HG03439 (cell line): ENCODE results near the gene NBPF8.
A peak's percentile ranks its signal among the peaks of the same experiment; 100 is the strongest.
"Not testable (repeated sequence)": the region's sequence is repeated elsewhere in the genome, so short reads cannot be mapped to it uniquely, and the experiment has no call there.

Experiments
- ATAC-seq: cut with Tn5 transposase; IDR thresholded peaks from one replicate; pipeline ENCODE4 v1.9.1; 2021; ENCODE audit warnings: mild to moderate bottlenecking, moderate library complexity; ENCODE audit not compliant: unreplicated experiment

Gene NBPF8, protein sequence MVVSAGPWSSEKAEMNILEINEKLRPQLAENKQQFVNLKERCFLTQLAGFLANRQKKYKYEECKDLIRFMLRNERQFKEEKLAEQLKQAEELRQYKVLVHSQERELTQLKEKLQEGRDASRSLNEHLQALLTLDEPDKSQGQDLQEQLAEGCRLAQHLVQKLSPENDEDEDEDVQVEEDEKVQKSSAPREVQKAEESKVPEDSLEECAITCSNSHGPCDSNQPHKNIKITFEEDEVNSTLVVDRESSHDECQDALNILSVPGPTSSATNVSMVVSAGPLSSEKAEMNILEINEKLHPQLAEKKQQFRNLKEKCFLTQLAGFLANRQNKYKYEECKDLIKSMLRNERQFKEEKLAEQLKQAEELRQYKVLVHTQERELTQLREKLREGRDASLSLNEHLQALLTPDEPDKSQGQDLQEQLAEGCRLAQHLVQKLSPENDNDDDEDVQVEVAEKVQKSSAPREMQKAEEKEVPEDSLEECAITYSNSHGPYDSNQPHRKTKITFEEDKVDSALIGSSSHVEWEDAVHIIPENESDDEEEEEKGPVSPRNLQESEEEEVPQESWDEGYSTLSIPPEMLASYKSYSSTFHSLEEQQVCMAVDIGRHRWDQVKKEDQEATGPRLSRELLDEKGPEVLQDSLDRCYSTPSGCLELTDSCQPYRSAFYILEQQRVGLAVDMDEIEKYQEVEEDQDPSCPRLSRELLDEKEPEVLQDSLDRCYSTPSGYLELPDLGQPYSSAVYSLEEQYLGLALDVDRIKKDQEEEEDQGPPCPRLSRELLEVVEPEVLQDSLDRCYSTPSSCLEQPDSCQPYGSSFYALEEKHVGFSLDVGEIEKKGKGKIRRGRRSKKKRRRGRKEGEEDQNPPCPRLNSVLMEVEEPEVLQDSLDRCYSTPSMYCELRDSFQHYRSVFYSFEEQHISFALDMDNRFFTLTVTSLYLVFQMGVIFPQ

DNA sequence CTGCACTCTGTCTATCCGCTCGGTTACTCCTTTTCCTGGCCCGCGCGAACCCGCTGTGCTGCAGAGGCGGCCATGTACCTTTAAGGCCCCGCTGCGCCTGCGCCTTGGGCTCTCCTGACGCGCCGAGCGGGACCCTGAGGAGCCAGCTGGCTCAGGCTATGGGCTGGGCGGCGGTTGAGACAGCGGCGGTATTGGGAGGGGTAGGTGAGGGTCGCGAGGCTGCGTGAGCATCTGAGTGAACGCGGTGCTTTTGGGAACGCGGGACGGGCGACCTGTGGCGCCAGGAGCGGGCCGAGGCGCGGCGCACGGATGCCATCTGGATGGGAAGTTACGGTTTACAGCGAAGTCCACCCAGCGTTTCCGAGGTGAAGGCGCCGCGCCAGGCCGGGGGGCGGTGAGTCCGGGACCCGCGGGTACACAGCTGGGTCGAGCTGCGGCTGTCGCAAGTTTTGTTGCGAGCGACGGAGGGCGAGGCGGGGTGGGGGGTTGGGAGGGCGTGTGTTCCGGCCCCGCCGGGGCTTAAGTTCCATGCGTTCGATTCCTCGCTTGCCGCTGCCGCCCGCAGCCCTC is at the start of gene NBPF8:
NBPF8 (plus strand) TSS at position 125 of the 570 bp plus-strand sequence. CDS start 21,488 bp downstream, outside the sequence.
- ATAC-seq, result peak; percentile 98

DNA sequence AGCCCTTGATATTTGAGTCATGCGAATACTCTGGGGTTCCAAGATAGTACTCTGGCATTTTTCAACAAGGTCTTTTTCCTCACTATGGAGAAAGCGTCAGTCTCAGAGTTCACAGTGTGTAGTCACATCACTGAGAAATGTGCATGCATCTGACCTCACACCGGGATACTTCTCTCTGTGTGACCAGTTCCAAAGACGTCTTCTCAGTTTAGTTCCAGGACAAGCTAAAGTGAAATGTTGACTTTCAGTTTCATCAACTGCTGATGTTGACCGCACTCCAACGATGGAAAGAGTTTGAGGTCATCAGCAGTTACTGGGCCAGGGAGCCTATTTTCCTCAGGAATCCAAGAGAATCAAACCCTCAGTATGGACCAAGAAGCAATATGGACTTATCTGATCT is 47.1 kb upstream of the NBPF8 start:
- not testable (repeated sequence) for ATAC-seq

DNA sequence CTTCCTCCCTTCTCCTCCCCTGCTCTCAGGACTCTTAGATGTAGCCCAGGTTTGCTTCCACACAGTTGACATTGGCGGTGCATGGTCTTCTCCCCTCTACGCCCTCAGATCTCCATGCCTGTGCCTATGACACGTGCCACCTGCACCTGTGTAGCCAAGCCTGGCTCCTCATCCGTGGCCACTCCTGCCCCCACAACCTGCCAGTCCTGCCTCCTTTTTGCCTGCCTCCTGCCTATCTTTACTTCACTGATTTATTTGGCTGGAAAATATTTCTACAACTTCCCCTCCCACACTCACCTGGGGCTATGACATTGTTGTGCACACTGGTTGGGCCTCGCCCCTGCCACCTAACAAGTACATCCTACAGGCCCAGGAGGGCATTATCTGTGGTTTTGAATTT is 28.2 kb upstream of the NBPF8 start:
- ATAC-seq, result not testable (repeated sequence)

DNA sequence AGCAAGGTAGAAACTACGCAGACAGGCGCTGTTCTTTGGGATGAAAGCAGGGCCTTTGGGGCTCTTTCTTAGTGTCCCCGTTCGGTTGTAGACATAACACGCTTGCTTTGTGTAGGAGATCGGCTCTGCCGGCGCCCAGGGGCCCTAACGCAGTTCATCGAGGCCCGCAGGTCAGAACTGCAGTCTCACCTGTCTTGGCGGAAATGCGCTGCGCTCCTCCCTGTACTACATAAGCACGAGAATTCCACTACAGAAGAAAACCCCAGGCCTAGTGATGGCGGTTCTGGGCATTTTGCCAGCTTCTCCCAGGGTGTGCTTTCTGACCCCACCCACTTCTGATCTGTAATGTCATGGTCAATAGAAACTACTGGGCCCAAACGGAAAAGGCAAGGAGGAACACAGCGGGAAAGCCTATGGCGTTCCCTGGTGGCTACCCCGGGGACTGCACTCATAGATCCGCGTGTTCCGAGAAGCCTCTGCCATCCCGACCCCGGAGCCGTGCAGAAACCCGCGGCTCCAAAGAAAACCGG is 26.2 kb upstream of the NBPF8 start:
- ATAC-seq, result not testable (repeated sequence)

DNA sequence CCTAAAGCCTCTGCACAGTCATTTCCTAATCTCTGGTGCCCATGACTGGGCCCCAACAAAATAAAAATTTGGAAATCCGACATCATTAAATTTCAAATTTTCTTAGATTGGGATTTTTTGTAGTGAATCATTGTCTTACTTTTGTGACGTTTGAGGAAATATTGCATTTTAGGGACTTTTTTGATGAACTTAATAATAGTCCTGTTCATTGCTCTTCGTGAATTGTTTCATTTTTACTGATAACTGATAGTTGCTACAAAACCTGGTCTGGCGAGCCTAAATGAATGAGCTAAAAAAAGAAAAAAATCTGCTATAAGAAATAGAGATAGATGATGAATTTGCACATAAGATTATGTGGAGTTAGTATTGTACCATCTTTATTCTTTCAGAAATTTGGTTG is 23.5 kb upstream of the NBPF8 start:
- ATAC-seq, result not testable (repeated sequence)

DNA sequence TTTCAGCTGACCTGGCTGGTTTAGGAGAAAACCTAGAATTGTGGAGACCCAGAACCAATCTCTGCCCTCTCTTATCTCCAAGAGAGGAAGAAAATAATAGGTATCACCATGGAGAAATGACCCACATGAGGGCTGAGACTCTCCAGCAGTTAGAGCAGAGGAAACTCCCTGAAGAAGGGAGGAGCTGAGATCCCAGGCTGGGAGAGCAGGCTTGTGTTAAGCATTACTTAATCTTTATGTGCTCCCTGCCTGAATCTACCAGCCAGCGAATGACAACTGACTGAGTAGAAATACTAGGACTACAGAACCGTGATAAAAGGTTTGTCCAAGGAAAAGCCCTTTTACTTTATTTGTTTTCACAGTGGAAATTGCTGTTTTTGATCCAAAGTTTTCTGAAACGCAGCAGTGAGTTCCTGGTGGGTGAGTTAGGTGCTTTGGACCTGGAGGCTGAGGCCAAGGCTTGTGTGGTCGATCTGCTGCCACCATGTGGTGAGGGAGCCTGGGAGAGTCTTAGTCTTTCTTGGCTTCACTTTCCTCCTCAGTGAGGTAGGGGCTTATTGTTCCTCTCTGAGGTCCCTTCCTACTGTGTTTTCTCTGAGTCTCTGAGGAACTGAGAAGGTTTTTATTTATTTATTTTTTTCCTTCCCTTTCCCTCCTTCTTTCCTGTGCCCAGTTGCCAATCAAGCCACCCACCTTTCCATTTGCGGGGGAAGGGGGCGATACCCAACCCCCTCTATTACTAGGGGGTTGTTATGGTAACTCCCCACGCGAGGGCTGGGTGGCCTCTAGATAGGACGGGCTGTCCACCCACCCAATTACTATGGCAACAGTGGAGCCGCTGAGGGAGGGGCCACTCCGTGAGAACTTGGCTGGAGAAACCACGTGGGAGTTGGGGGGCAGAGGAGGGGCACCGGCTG is 21.3 kb upstream of the NBPF8 start:
- ATAC-seq, result not testable (repeated sequence)

DNA sequence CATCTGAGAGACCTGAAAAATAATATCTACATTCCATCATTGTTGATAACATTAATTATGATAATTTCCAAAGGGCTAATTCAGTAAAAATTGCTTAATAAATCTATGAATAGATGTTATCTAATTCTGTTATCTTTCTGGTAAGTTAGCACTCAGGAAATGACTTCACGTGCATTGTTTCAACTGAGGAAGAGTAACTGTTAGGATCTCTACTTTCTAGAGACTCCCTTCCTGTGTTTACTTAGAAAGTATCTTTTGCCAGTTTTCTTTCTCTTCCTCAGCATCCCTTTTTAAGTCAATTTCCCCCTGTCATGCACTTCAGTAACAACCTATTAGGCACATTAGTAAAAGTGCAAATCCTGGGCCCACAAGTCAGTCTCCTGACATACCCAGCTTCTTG is 9.5 kb upstream of the NBPF8 start:
- not testable (repeated sequence) for ATAC-seq

DNA sequence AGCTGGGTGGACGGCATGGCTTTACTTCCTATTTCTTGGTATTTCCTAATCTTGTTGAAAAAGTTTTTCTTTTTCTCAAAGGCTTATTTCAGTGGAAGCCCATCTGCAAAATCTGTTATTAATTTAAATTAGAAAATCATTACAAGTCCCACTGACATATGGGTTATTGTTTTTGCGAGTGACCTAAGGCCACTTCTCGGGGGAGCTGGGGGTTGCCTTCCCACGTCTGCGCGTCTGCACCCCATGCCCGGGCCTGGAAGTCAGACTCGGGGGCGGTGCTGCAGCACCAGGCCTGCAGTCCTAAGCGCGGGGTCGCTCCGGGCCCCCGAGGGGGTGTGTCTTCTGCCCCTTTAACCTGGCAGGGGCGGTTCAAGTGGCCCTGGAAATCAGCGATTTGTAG is 384 bp upstream of the NBPF8 start:
- peak; percentile 22 for ATAC-seq

DNA sequence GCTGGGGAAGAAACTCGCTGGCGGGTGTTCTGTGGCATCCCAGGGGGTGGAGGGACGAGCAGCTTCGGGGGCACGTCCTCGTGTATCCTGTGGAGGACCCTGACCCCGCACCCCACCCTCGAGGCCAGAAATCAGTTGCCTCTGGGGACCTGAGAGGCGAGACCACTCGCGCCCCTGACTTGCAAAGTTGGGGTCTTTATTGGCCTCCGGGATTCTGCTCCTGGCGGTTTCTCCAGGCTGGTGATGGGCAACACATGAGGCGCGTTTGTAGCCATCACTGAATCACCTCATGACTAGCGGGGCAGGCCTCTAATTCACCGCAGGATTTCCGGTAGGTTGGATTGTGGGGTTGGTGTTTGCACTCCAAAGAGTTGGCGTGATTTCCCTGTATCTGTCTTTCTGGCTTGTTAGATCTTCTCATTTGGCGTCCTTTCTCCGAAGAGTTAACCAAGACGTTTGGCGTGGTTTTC is 692 bp downstream of the NBPF8 start:
- ATAC-seq, result peak; percentile 37

DNA sequence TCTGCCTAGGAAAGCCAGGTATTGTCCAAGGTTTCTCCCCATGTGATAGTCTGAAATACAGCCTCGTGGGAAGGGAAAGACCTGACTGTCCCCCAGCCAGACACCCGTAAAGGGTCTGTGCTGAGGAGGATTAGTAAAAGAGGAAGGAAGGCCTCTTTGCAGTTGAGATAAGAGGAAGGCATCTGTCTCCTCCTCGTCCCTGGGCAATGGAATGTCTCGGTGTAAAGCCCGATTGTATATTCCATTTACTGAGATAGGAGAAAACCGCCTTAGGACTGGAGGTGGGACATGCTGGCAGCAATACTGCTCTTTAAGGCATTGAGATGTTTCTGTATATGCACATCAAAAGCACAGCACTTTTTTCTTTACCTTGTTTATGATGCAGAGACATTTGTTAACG is 10.2 kb downstream of the NBPF8 start:
- not testable (repeated sequence) for ATAC-seq

DNA sequence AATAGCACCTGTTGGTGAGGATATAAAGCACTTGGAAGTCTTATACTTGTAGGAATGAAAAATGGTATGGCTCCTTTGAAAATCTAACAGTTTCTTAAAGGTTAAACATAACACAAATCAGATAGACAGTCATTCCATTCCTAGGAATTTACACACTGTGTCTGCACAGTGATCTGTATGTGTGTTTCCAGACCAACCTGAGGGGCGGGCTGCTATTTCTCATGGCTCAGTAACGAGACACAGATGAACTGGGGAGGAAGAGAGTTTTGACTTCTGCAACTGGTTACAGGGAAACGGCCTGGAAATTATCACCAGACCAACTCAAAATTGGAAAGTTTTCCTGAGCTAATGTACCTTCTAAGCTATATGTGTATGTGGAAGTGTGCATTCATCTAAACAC is 16.8 kb downstream of the NBPF8 start:
- not testable (repeated sequence) for ATAC-seq

DNA sequence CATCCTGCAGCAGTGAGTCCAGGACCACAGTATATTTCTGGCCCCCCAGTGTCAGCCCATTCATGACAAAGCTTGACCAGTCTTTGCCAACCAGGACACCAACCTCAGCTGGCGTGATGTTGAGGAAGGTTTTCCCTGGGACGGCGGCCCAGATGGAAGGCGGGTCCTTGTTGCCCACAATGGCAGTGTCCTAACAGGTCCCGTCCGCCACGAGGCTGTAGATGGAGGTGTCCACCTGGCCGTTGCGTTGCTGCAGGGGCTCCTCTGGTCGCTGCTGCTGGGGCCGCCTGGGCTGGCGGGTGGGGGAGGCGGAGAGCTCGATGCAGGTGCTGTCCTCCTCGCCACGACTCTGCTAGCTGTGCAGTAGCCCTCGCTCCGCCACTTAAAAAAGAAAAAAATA is 19.0 kb downstream of the NBPF8 start:
- not testable (repeated sequence) for ATAC-seq

DNA sequence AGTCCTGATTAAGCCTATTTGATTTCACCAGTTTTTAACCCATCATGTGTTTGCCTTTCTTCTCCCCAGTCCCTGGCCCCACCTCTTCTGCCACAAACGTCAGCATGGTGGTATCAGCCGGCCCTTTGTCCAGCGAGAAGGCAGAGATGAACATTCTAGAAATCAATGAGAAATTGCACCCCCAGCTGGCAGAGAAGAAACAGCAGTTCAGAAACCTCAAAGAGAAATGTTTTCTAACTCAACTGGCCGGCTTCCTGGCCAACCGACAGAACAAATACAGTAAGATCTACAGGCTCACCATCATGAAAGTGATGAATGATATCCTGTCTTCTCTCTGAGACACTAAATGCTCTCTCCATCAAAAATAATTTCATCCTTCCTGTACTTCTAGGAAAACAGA is 34.3 kb downstream of the NBPF8 start:
- not testable (repeated sequence) for ATAC-seq
